T-helper 1 cell treated with Interleukin-12 subunit alpha and Interleukin-12 subunit beta and Interleukin-4 antibody, amounts not matched to agents 30 ng/mL and 1 ng/mL, for 36 hours (primary cell): ENCODE data around the gene ASPDH. TPM values are rescaled to one million over a fixed set of nuclear protein-coding genes. Genes with fewer than 3 reads are reported as not detected.

Experiments used
- intact Hi-C: fragments of 100-400 bp; cut with micrococcal nuclease; formaldehyde crosslinking; loops from one replicate; pipeline ENCODE4 v1.15.1; 2024
- total RNA-seq: library from RNA; stranded (reverse); gene quantifications from 2 replicates; pipeline ENCODE4 v1.2.3, GENCODE V29; 2022

Gene ASPDH
- total RNA-seq, 1 donor from 2014 or later: not detected

- intact Hi-C loops: no loop called here
Measured at GRCh38 chr19:50498219-50499056, 15.3 kb downstream of the ASPDH start.

GRCh38 chr19:50497022-50497405, 16.7 kb downstream of the ASPDH start:
- intact Hi-C loops: no loop called here

- intact Hi-C loops: no loop called here
Measured at GRCh38 chr19:50496189-50497021, 17.3 kb downstream of the ASPDH start.

- intact Hi-C loops: no loop called here
Measured at GRCh38 chr19:50495020-50495531, 18.6 kb downstream of the ASPDH start.

GRCh38 chr19:50494186-50495019, 19.3 kb downstream of the ASPDH start:
- intact Hi-C loops: no loop called here

- intact Hi-C loops: no loop called here
Measured at GRCh38 chr19:50493171-50493570, 20.5 kb downstream of the ASPDH start.

- intact Hi-C loops: no loop called here
Measured at GRCh38 chr19:50492303-50493052, 21.2 kb downstream of the ASPDH start.

GRCh38 chr19:50490991-50491472, 22.7 kb downstream of the ASPDH start:
- intact Hi-C loops: no loop called here

- intact Hi-C loops: no loop called here
Measured at GRCh38 chr19:50490411-50490811, 23.3 kb downstream of the ASPDH start.

- intact Hi-C loops: no loop called here
Measured at GRCh38 chr19:50489461-50490011, 24.2 kb downstream of the ASPDH start.

GRCh38 chr19:50488389-50489194, 25.1 kb downstream of the ASPDH start:
- intact Hi-C loops: no loop called here

- intact Hi-C loops: no loop called here
Measured at GRCh38 chr19:50486823-50487515, 26.7 kb downstream of the ASPDH start.

GRCh38 chr19:50485284-50485955, 28.3 kb downstream of the ASPDH start:
- intact Hi-C loops: no loop called here

- intact Hi-C loops: no loop called here
Measured at GRCh38 chr19:50482916-50483315, 30.8 kb downstream of the ASPDH start.

- intact Hi-C loops: no loop called here
Measured at GRCh38 chr19:50482271-50482855, 31.4 kb downstream of the ASPDH start.

GRCh38 chr19:50481351-50482149, 32.2 kb downstream of the ASPDH start:
- intact Hi-C loops: no loop called here
